Adrenal gland (tissue), 12 donors: ENCODE measurements around the gene CD300LB. TPM values are rescaled to one million over a fixed set of nuclear protein-coding genes. Genes with fewer than 3 reads are reported as not detected.

Source experiments
- DNase-seq, 7 donors: peaks; one replicate each; pipeline ENCODE4 v3.0.0-alpha.2; 2019 to 2020
- H3K27ac ChIP-seq, 5 donors: fragments of 200-600 bp; sonication (generic) in 4 of 5; 1 replicate in 3 of 5; 2 replicates in 2 of 5; pipeline versions ENCODE4 v1.5.1 to v1.8.0; 2016 to 2020; ENCODE audit warnings: mild to moderate bottlenecking in 1 of 5
- H3K27me3 ChIP-seq: fragments of 200-600 bp; 2 replicates; pipeline ENCODE4 v1.8.0; 2021
- H3K36me3 ChIP-seq, 2 donors: fragments of 200-600 bp; replicated peaks in 1 of 2; 1 replicate in 1 of 2; 2 replicates in 1 of 2; pipeline versions ENCODE4 v1.5.1 to v1.8.0; 2018 to 2022
- H3K4me1 ChIP-seq, 2 donors: fragments of 200-600 bp; replicated peaks in 1 of 2; 1 replicate in 1 of 2; 2 replicates in 1 of 2; pipeline versions ENCODE4 v1.5.1 to v1.8.0; 2018 to 2021
- H3K4me3 ChIP-seq, 4 donors: fragments of 200-600 bp; sonication (generic) in 3 of 4; one replicate each; pipeline ENCODE4 v1.5.1; 2016 to 2018
- H3K9me3 ChIP-seq, 3 donors: fragments of 200-600 bp; sonication (generic) in 1 of 3; replicated peaks in 1 of 3; 1 replicate in 2 of 3; 2 replicates in 1 of 3; pipeline versions ENCODE4 v1.5.1 to v1.8.0; 2016 to 2021
- POLR2A ChIP-seq, 2 donors: fragments of 450-650 bp; IDR thresholded peaks; one replicate each; pipeline ENCODE4 v1.6.1; 2017; ENCODE audit warnings: antibody characterized with exemption in 2 of 2, mild to moderate bottlenecking in 2 of 2, moderate library complexity in 1 of 2
- WGBS, 4 donors: extraction: QIAGEN DNeasy Blood & Tissue Kit in 2 of 4; methylation state at CpG; one replicate each; pipeline versions ENCODE4 v1.1.5 to v1.1.7; 2013 to 2017; 5-methylcytosine and 5-hydroxymethylcytosine counted together
- intact Hi-C, 2 donors: fragments of 100-400 bp; cut with DNase I; formaldehyde crosslinking; loops; one replicate each; pipeline versions ENCODE4 v1.14.1 to v1.15.0; 2022 to 2023
- polyA plus RNA-seq, 3 donors: library from polyadenylated mRNA; stranded (reverse); fragments of 200-250 nt in 2 of 3; fragments of 350-450 nt in 1 of 3; fragmentation: Illumina TruSeq in 1 of 3; extraction: RNeasy Lipid Tissue Mini Kit (QIAGEN cat#74804) in 1 of 3; gene quantifications; one replicate each; pipeline ENCODE4 v1.2.3, GENCODE V29; 2013 to 2014
- total RNA-seq, 9 donors: library from RNA; depleted of rRNA in 4 of 9; stranded (reverse); fragments of >200 nt in 4 of 9; fragments of 120-200 nt in 1 of 9; fragmentation: NEBNext Ultra II Directional in 1 of 9; extraction: Animal tissue kit (Norgen Biotek cat#: 25700) in 1 of 9; gene quantifications; one replicate each; pipeline versions ENCODE4 v1.1.0 to v1.2.4, GENCODE V29; 2013 to 2023
- TF ChIP-seq, protein P1 (sequence below), 6 experiments: fragments of 450-650 bp in 4 of 6; fragments of 200-600 bp in 2 of 6; sonication (generic) in 1 of 6; IDR thresholded peaks; 1 replicate in 5 of 6; 2 replicates in 1 of 6; pipeline versions ENCODE4 v1.5.1 to v1.8.0; 2016 to 2021; ENCODE audit warnings: antibody characterized with exemption in 6 of 6, mild to moderate bottlenecking in 2 of 6, moderate library complexity in 1 of 6
- donor health status: healthy with polysubstance abuse.
- donor health status: Bipolar disorder and iron deficiency.
- donor health status: DM: yes; HTN: yes; CAD: no.
- donor health status: DM: no; HTN: no; CAD: no.
- donor health status: DM: no; HTN: no; CAD: no.
- donor health status: DM: yes; HTN: yes; CAD: no.

The CD300LB gene
- total and polyA plus RNA-seq, 12 donors, result 0.17 to 0.95 (median 0.28) TPM; not detected in 1

DNA sequence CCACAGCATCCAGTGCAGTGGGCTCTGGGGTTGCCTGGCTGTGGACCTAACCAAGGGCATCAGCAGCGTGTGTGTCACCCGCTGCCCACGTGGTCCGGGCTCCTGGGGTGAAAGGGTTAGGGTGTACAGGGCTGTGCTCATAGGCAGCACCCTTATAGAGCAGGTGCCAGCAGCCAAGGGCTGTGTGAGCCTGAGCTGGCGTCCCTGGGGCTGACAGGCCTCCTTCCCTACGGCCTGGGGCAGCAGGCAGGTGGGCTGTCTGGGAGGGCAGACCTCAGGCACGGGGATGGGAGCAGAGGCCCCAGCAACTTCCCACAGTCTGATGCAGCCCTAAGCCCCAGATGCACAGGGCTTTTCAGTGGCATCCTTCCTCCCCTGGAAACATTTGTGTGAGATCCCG, 51.0 kb downstream of the CD300LB start:
- DNase-seq, result no peak
- no peak overlapping the region for H3K27ac ChIP-seq
- intact Hi-C loops, result no loop called here
- no peak for TF ChIP-seq POLR2A (IDR thresholded peaks at IDR 0.05)
- TF ChIP-seq, protein P1, sequence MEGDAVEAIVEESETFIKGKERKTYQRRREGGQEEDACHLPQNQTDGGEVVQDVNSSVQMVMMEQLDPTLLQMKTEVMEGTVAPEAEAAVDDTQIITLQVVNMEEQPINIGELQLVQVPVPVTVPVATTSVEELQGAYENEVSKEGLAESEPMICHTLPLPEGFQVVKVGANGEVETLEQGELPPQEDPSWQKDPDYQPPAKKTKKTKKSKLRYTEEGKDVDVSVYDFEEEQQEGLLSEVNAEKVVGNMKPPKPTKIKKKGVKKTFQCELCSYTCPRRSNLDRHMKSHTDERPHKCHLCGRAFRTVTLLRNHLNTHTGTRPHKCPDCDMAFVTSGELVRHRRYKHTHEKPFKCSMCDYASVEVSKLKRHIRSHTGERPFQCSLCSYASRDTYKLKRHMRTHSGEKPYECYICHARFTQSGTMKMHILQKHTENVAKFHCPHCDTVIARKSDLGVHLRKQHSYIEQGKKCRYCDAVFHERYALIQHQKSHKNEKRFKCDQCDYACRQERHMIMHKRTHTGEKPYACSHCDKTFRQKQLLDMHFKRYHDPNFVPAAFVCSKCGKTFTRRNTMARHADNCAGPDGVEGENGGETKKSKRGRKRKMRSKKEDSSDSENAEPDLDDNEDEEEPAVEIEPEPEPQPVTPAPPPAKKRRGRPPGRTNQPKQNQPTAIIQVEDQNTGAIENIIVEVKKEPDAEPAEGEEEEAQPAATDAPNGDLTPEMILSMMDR (IDR thresholded peaks at IDR 0.05), result no peak
- no peaks in the 10 kb centered on the region for H3K36me3 ChIP-seq
- H3K9me3 ChIP-seq, result no peaks in the 10 kb centered on the region
- H3K27me3 ChIP-seq, result peaks cover 3% of the 10 kb centered on the region
- WGBS, 4 donors, result 67 to 90% (median 73%) methylated on average over 5 to 8 of the region's 8 CpGs
- no peaks in the 10 kb centered on the region for H3K4me1 ChIP-seq
- no peak overlapping the region for H3K4me3 ChIP-seq

DNA sequence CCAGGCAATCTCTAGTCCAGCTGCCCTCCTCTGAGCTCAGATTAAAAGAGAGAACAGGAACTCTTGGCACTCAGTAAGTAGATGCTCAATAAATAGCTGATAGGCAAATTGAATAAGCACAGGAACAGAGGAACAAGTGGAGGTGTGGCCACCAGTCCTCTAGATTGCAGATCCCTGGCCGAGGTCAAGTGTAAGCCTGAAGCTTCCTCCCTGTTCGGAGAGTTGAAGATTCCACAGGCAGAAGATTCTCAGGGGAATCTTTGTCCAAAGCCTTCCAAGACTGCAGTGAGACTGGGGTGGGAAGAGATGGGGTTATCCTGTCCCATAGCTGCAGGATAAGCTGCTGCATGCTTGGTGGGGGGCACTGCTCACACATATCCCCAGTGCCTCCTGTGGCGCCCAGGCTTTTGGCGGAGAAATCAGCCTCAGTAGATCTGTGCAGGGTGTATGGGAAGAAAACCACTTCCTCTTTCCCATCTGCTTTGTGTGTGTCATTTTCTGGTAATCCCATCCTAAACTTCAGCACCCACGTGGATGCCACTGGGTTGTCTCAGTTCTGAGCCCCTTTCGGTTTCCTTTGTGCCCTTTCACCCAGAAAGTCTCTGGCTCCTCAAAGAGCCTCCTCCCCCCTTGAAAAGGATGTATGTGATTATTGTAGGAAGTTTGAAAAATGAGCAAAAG, 52.7 kb downstream of the CD300LB start:
- WGBS, 4 donors, result 38 to 43% (median 41%) methylated on average over 6 of the region's 6 CpGs
- Histone ChIP-seq H3K9me3 (no peaks in the 10 kb centered on the region), H3K4me3 (no peak overlapping the region), H3K27ac (peak overlapping the region in 2 of 5 donors; percentile 63 to 81), H3K27me3 (peaks cover 2% of the 10 kb centered on the region), H3K4me1 (no peaks in the 10 kb centered on the region), H3K36me3 (no peaks in the 10 kb centered on the region)
- intact Hi-C loops, result no loop called here
- TF ChIP-seq, protein P1 (IDR thresholded peaks at IDR 0.05), result no peak
- TF ChIP-seq POLR2A (IDR thresholded peaks at IDR 0.05), result no peak
- DNase-seq, result peak in 3 of 7 donors; percentile 37 to 53 (median 41)

DNA sequence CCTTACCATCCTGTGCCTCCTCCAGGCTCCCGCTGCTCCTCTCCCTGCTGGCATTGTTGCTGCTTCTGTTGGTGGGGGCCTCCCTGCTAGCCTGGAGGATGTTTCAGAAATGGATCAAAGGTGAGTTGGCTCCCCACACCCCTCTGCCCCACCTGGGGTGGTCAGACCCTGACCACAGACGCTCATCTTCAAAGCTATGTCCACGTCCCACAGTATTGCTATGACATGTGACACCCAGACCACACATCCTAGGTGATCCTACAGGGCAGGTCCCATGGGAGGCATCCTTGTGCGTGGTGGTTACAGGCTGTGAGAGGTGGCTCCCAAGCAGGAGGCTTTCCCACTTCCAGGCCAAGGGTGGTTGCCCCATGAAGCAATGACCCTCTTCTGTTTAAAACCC, 53.9 kb downstream of the CD300LB start:
- H3K9me3 ChIP-seq, result no peaks in the 10 kb centered on the region
- intact Hi-C loops, result no loop called here
- no peak for DNase-seq
- H3K4me1 ChIP-seq, result no peaks in the 10 kb centered on the region
- peak overlapping the region in 1 of 5 donors; percentile 81 for H3K27ac ChIP-seq
- WGBS, 4 donors, result 64 to 81% (median 71%) methylated on average over 4 of the region's 4 CpGs
- TF ChIP-seq POLR2A (IDR thresholded peaks at IDR 0.05), result no peak
- TF ChIP-seq, protein P1 (IDR thresholded peaks at IDR 0.05), result no peak
- peaks cover 6% of the 10 kb centered on the region for H3K27me3 ChIP-seq
- no peak overlapping the region for H3K4me3 ChIP-seq
- H3K36me3 ChIP-seq, result no peaks in the 10 kb centered on the region

DNA sequence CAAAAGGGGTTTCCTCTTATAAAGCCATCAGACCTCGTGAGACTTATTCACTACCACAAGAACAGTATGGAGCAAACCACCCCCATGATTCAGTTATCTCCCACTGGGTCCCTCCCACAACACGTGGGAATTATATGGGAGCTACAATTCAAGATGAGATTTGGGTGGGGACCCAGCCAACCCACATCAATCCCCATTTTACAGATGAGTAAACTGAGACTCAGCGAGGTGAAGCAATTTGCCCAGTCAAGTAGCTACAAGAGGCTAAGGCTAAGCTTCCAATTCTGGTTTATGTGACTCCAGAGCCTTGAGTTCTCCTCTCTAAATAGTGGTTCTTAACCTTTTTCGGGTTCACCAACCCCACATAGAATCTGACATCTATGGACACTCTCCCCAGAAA, 56.1 kb downstream of the CD300LB start:
- DNase-seq, result no peak
- TF ChIP-seq, protein P1 (IDR thresholded peaks at IDR 0.05), result no peak
- TF ChIP-seq POLR2A (IDR thresholded peaks at IDR 0.05), result no peak
- intact Hi-C loops, result no loop called here
- H3K9me3 ChIP-seq, result no peaks in the 10 kb centered on the region
- no peak overlapping the region for H3K4me3 ChIP-seq
- H3K27me3 ChIP-seq, result peaks cover 9% of the 10 kb centered on the region
- no peaks in the 10 kb centered on the region for H3K4me1 ChIP-seq
- H3K36me3 ChIP-seq, result no peaks in the 10 kb centered on the region
- H3K27ac ChIP-seq, result no peak overlapping the region
- WGBS, 4 donors, result 80 to 84% (median 82%) methylated on average over 4 of the region's 4 CpGs
